GM10847 (cell line): ENCODE results near the gene CNKSR2.

ENCODE experiments used
- POLR2A ChIP-seq: IDR thresholded peaks from 2 replicates; pipeline ENCODE4 v1.6.1; 2011; ENCODE audit not compliant: insufficient read length; ENCODE audit errors: extremely low read depth

Gene CNKSR2

GRCh38 chrX:21509912-21510311 is 135.7 kb downstream of the CNKSR2 start:
- no peak for TF ChIP-seq POLR2A

DNA sequence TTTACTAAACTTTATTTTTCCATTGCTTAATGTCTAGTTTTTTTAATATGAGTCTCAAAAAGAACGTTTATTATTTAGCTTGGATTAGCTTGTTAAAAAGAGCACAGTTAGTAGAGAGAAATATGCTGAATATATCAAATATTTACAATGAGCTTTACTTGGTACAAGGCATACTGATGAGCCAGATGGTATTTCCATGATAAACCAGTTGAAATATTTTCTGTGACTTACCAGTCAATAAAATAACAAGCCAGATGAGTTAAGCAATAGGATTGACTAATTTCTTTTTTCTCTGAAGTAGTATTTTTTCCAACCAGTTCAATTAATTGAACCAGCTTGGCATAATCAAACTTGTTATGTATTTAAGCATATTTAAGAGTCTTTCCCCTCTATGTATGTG is 149.8 kb downstream of the CNKSR2 start:
- TF ChIP-seq POLR2A = no peak

- no peak for TF ChIP-seq POLR2A
Observed at GRCh38 chrX:21528076-21528475, 153.9 kb downstream of the CNKSR2 start.

DNA sequence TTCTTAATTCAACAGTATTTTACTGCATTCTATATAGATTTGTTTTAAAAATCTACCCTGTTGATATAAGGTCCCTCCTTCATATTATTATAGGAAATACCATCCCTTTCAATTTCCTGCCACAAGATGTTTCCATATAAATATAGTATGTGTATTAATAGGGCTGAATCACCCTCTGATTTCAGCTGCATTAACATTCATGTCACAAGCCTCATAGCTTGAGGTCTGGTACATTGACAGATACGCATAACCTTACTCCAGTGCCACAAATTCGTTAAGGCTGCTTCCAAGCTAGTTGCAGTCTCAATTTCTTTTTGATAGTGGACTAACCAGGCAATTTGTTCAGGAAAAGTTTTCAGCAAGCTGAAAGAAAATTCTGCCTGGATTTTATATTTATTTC is 155.6 kb downstream of the CNKSR2 start:
- no peak for TF ChIP-seq POLR2A

DNA sequence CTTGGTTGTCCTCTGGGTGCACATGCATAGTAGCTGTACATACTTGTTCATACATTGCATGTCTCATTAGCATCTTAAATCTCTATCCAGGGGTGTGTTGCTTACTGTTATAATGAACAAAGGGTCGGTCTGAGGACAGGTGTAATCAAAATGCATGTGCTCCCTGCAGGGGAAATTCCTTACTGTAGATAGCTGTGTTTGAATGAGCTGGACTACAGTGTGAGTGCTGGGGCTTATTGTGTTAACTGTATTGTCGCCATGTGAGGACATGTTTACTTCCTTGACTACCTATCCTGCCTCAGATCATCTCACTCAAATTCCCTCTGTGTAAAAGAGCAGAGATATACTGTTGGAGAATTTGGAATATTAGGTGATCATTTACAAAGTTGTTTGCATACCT is 185.2 kb downstream of the CNKSR2 start:
- TF ChIP-seq POLR2A = no peak

GRCh38 chrX:21565025-21565424 is 190.8 kb downstream of the CNKSR2 start:
- TF ChIP-seq POLR2A = no peak

DNA sequence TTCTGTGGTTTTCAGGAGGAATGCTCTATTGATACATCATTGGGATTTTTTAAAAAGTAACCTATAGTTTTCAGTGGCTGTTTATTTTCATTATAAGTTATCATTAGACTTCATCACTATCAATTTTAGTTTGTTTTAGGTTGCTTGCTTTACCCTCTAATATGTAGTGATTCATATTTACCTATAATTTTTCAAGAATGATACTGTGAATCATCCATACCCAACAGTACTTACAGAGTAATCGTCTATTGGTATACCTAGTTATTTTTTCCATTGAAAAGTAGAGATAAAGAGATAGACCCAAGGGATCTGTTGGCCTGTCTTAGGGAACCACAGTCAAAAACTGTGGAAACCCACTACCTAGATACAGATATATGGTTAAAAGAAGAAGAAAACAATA is 200.6 kb downstream of the CNKSR2 start:
- no peak for TF ChIP-seq POLR2A

- no peak for TF ChIP-seq POLR2A
Observed at GRCh38 chrX:21581479-21581878, 207.3 kb downstream of the CNKSR2 start.

GRCh38 chrX:21586001-21586400 is 211.8 kb downstream of the CNKSR2 start:
- TF ChIP-seq POLR2A = no peak

DNA sequence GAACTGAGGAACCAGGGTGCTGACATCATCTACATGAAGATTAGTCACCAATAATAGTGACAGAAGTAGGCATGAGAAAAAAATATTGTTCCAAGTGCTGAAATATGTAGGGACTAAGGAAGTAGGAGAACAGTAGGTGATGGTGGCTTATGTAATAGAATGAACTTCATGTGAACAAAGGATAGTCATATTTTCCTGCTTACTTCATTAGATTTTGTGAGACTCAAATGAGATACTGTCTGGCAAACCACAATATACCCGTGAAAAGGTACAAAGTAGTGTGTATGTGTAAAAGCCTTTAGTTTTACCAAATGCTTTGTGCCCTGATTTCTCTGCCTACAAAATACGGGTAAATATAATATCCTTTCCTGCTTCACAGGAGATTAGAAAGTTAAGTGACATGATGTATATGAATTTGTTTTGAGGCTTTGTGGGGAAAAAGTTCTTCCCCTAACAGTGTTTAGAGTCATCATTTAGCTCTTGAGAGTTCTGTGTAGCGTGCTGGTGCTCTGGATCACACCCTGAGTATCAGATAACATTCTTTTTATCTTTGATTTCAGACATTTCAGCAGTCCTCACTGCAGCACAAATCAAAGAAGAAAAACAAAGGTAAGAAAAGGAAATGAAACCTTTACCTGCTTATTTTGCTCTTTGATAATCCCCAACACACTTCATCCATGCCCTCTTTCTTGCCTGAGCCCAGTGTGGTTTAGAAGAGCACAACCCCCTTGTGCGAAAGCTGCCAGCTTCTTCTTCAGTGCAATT is 216.0 kb downstream of the CNKSR2 start:
- no peak for TF ChIP-seq POLR2A

DNA sequence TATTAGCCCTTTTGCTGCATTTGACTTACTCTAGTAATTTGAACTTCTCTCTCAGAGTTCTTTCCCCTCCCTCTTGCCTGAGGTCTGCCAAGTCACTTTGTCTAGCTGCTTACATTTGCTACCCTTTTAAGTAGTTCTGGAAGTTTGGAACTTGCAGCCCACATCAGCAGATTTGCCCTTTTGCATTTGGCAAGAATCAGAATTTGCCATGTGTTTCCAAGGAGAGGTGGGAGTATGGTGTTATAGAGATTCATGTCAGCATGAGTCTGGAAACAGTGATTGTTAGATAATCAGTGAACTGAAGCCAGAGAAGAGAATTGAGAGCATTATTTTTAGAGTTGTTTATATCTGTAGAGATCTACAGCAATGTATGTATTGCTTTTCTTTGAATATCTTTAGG is 231.8 kb downstream of the CNKSR2 start:
- TF ChIP-seq POLR2A = no peak

- TF ChIP-seq POLR2A = no peak
Observed at GRCh38 chrX:21610168-21610567, 235.9 kb downstream of the CNKSR2 start.

DNA sequence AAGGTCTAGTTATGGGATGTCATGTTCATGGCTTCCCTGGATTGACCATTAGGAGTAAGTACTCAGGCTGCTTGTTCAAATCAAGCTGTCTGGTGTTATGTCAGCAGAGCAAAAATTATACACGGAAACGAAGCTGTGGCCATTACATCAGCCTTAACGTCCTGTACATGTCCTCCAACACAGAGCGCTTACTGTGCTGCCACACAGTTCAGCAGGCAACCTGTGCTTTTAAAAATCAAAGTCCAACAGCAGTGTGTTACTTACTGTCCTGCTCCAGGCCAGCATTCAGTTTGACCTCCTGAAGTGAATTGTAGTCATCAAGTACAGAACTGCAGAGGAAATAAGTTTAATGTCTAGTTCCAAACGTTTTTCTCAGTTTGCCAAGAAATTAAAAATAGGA is 237.9 kb downstream of the CNKSR2 start:
- TF ChIP-seq POLR2A = no peak

- TF ChIP-seq POLR2A = no peak
Observed at GRCh38 chrX:21616386-21616785, 242.2 kb downstream of the CNKSR2 start.

GRCh38 chrX:21620234-21620633 is 246.0 kb downstream of the CNKSR2 start:
- no peak for TF ChIP-seq POLR2A

DNA sequence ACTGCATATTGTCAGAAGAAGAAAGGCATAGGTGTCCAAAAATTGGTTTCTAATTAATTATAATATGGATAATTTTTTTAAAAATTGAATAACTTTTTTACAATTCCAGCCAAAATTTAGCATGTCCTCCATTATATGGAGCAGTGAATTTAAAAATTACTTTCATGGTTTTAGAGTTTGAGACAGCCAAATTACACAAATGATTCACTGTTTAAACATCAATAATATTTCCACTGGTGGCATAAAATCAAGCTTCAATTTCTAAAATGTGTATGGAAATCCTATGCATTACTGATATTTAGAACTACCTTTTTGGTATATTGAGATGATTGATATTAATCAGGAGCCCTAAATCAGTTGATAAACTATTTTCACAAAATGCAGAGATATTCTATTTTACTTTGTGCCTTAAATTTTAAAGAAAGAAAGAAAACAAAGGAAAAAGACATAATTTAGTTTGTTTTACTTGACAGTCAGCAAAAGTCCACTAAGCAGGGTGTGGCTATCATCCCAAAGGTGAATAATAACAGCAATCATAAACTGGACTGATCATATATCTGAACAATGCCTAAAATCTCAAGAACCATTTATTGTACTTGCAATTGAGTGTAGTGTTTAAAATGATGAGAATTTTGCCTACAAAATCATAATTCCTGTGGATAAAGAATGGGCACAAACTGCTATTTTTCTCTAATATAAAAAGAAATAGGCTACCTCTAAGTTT is 249.7 kb downstream of the CNKSR2 start:
- TF ChIP-seq POLR2A = no peak

DNA sequence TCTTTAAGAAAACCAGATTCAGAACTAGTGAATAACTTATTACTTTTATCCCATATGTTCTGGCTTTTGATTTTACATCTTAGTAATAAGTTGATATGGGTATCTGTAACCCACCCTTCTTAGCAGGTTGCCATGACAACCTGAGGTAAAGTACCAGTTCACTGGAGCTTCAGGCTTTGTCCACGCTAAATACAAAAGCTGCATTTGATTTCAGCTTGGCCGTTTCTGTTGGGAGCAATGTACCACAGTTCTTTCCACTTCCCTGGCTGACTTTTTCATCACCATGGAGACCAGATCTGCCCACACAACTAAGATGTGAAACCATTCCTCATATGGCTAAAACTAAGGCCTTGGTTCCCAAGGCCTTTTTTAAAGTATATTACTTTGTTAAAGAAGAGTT is 257.8 kb downstream of the CNKSR2 start:
- TF ChIP-seq POLR2A = no peak

DNA sequence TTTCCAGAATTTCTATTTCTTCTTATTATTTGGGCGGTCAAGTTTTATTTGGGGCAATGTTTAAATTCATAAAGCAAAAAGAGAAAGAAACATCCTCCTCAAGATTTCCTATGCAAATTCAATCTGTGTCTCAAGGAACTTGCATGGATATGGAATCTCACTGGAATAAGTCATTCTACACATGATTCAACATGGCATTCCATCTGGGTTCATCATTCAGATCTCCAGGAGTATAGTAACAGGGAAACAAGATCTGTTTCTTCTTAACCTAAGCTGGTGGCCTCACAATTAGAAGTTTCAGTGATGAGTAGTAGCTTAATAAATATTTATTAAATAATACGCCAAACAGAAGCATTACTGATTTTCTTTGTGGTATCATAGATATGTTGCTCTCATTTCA is 264.1 kb downstream of the CNKSR2 start:
- TF ChIP-seq POLR2A = no peak
